HepG2 (cell line): Measurements from ENCODE around the gene SMYD2. TPM values are rescaled to one million over a fixed set of nuclear protein-coding genes. Genes with fewer than 3 reads are reported as not detected.
A peak's percentile ranks its signal among the peaks of the same experiment; 100 is the strongest.

Source experiments
- ATAC-seq: fragments of 200-7000 bp; cut with Tn5 transposase; 3 replicates; pipeline ENCODE4 v1.9.1; 2020; ENCODE audit warnings: mild to moderate bottlenecking, moderate library complexity
- BruUV-seq: library from RNA; stranded (reverse); fragments of 400-500 nt; replicated peaks from 2 replicates; lab custom pipeline; 2021; lab: Mats Ljungman, UMichigan
- CTCF ChIA-PET: fragments of 300-600 bp; formaldehyde crosslinking; extraction: SDS; loops from one replicate; lab custom pipeline; 2021; ENCODE audit warnings: low total read pairs, inconsistent platforms, low intra/inter-chr PET ratio; lab: Yijun Ruan, JAX
- POLR2A ChIA-PET: fragments of 350-600 bp; sonication (Branson Sonifier 250); formaldehyde crosslinking; loops from one replicate; lab custom pipeline; 2020; ENCODE audit warnings: antibody characterized with exemption, inconsistent platforms; lab: Yijun Ruan, JAX
- DNase-seq: peaks from one replicate; pipeline ENCODE4 v3.0.0-alpha.2; 2015; ENCODE audit warnings: low spot score
- FAIRE-seq: peaks from 3 replicates; lab custom pipeline; 2011; peaks lifted over from hg19 to GRCh38; lab: Jason Lieb, UNC
- H2AFZ ChIP-seq: one replicate; pipeline ENCODE4 v1.6.1; 2011; ENCODE audit warnings: low read length, inconsistent platforms
- H3K27ac ChIP-seq: fragments of 300-600 bp; 3 replicates; pipeline ENCODE4 v1.8.0; 2011; ENCODE audit warnings: mixed run types, mild to moderate bottlenecking, mixed read lengths, low read length, inconsistent platforms; ENCODE audit not compliant: insufficient read depth; ENCODE audit errors: extremely low read length
- H3K27me3 ChIP-seq, 2 experiments: fragments of 200-600 bp in 1 of 2; 2 replicates in 1 of 2; 3 replicates in 1 of 2; pipeline versions ENCODE4 v1.6.0 to v1.8.0; 2011; ENCODE audit warnings: low read length in 2 of 2, mild to moderate bottlenecking in 2 of 2, moderate library complexity in 2 of 2, inconsistent platforms in 1 of 2; ENCODE audit not compliant: insufficient read depth in 2 of 2, control insufficient read depth in 1 of 2
- H3K36me3 ChIP-seq, 2 experiments: fragments of 200-600 bp in 1 of 2; replicated peaks in 1 of 2; 2 replicates in 1 of 2; 3 replicates in 1 of 2; pipeline versions ENCODE4 v1.5.1 to v1.8.0; 2011; ENCODE audit warnings: low read length in 2 of 2, inconsistent platforms in 1 of 2; ENCODE audit not compliant: insufficient read depth in 2 of 2, control insufficient read depth in 1 of 2
- H3K4me1 ChIP-seq: 2 replicates; pipeline ENCODE4 v1.5.1; 2012; ENCODE audit warnings: low read length, inconsistent platforms; ENCODE audit not compliant: insufficient read depth
- H3K4me2 ChIP-seq: 2 replicates; pipeline ENCODE4 v1.6.0; 2011; ENCODE audit warnings: low read depth, low read length, inconsistent platforms
- H3K4me3 ChIP-seq, 3 experiments: fragments of 200-600 bp in 1 of 3; sonication (generic), shearing (Covaris generic) in 1 of 3; replicated peaks in 1 of 3; 2 replicates each; pipeline ENCODE4 v1.5.1; 2011 to 2016; ENCODE audit warnings: low read length in 3 of 3, inconsistent platforms in 2 of 3, low read depth in 2 of 3, mild to moderate bottlenecking in 2 of 3, control low read depth in 1 of 3, mixed read lengths in 1 of 3; ENCODE audit not compliant: insufficient read depth in 1 of 3
- H3K79me2 ChIP-seq: one replicate; pipeline ENCODE4 v1.6.1; 2011; ENCODE audit warnings: low read length, inconsistent platforms; ENCODE audit not compliant: insufficient read depth
- H3K9ac ChIP-seq: 2 replicates; pipeline ENCODE4 v1.6.0; 2011; ENCODE audit warnings: mild to moderate bottlenecking, low read depth, low read length, inconsistent platforms; ENCODE audit not compliant: insufficient read depth
- H3K9me3 ChIP-seq: 2 replicates; pipeline ENCODE4 v1.5.1; 2012; ENCODE audit warnings: mild to moderate bottlenecking, low read length
- H4K20me1 ChIP-seq: 2 replicates; pipeline ENCODE4 v1.6.0; 2011; ENCODE audit warnings: inconsistent platforms, mild to moderate bottlenecking, low read length, moderate library complexity; ENCODE audit not compliant: insufficient read depth
- FOXK2 ChIP-seq: fragments of 450-650 bp; IDR thresholded peaks from 2 replicates; pipeline ENCODE4 v1.6.1; 2016
- KAT2B ChIP-seq: fragments of 150-350 bp; IDR thresholded peaks from 2 replicates; pipeline ENCODE4 v1.6.1; 2014; ENCODE audit warnings: low read depth, low read length, borderline replicate concordance
- MLLT10 ChIP-seq: sonication (generic); formaldehyde crosslinking; IDR thresholded peaks from 2 replicates; pipeline ENCODE4 v1.4.0; 2020; ENCODE audit warnings: missing genetic modification reagents
- PCBP2 ChIP-seq: fragments of 200-400 bp; formaldehyde crosslinking; optimal IDR thresholded peaks from 2 replicates; pipeline ENCODE3; 2018; ENCODE audit warnings: low read length, low read depth; ENCODE audit not compliant: poor library complexity, severe bottlenecking
- RARA ChIP-seq: IDR thresholded peaks from 2 replicates; pipeline ENCODE4 v1.6.1; 2016; ENCODE audit warnings: missing genetic modification reagents, missing compliant biosample characterization
- RCOR2 ChIP-seq: IDR thresholded peaks from 2 replicates; pipeline ENCODE4 v1.6.1; 2016; ENCODE audit warnings: missing biosample characterization, missing genetic modification reagents
- TBX3 ChIP-seq: fragments of 450-650 bp; IDR thresholded peaks from 2 replicates; pipeline ENCODE4 v1.6.1; 2017; ENCODE audit warnings: antibody characterized with exemption, mild to moderate bottlenecking, inconsistent platforms, borderline replicate concordance
- ZBTB3 ChIP-seq: sonication (generic); formaldehyde crosslinking; IDR thresholded peaks from 2 replicates; pipeline ENCODE4 v1.4.0; 2020; ENCODE audit warnings: low read depth, mild to moderate bottlenecking, moderate library complexity, missing genetic modification reagents, borderline replicate concordance
- ZBTB38 ChIP-seq: sonication (generic); formaldehyde crosslinking; IDR thresholded peaks from 2 replicates; pipeline ENCODE4 v1.5.1; 2020; ENCODE audit warnings: mild to moderate bottlenecking, missing genetic modification reagents
- WGBS: methylation state at CpG from one replicate; pipeline ENCODE4 v1.1.6; 2017; ENCODE audit warnings: low lambda C conversion rate; 5-methylcytosine and 5-hydroxymethylcytosine counted together
- in situ Hi-C: cut with HindIII; loops from 2 replicates; pipeline ENCODE4 v1.10.0; 2017; ENCODE audit warnings: low pct_unique_long_range_greater_than_20kb; ENCODE audit not compliant: extremely low pct_ligation_motif_present
- intact Hi-C: fragments of 100-400 bp; cut with micrococcal nuclease; formaldehyde crosslinking; loops from one replicate; pipeline ENCODE4 v1.10.0; 2022; ENCODE audit not compliant: unreplicated experiment
- polyA plus RNA-seq, 8 experiments: library from polyadenylated mRNA; depleted of rRNA in 3 of 8; stranded (reverse) in 7 of 8; unstranded in 1 of 8; fragments of >200 nt; fragmentation: Illumina TruSeq in 4 of 8; extraction: Trizol in 4 of 8; gene quantifications; 2 replicates each; pipeline versions ENCODE4 v1.2.1 to v1.2.3, GENCODE V29; 2011 to 2016; ENCODE audit warnings: low read depth in 4 of 8, missing spikeins in 1 of 8, mixed read lengths in 1 of 8; ENCODE audit not compliant: insufficient read depth in 1 of 8
- total RNA-seq, 5 experiments: library from RNA; depleted of rRNA; stranded (reverse); fragments of >200 nt; fragmentation: Illumina TruSeq; extraction: Trizol; gene quantifications; 2 replicates each; pipeline ENCODE4 v1.2.3, GENCODE V29; 2016; ENCODE audit warnings: low read depth in 1 of 5
- TF ChIP-seq, protein P1 (sequence below): IDR thresholded peaks from 2 replicates; pipeline ENCODE4 v1.6.1; 2016; ENCODE audit warnings: control low read depth
- TF ChIP-seq, protein P2 (sequence below): sonication (generic); formaldehyde crosslinking; IDR thresholded peaks from 2 replicates; pipeline ENCODE4 v1.4.0; 2020; ENCODE audit warnings: low read depth, mild to moderate bottlenecking, missing genetic modification reagents
- TF ChIP-seq, protein P3 (sequence below): sonication (generic); formaldehyde crosslinking; conservative IDR thresholded peaks from 2 replicates; pipeline ENCODE4 v1.8.0; 2022; ENCODE audit warnings: mild to moderate bottlenecking, moderate library complexity, missing genetic modification reagents
- TF ChIP-seq, protein P4 (sequence below): sonication (generic); formaldehyde crosslinking; IDR thresholded peaks from 2 replicates; pipeline ENCODE4 v1.5.1; 2020; ENCODE audit warnings: missing genetic modification reagents, mild to moderate bottlenecking, borderline replicate concordance
- TF ChIP-seq, protein P5 (sequence below): sonication (generic); formaldehyde crosslinking; conservative IDR thresholded peaks from 2 replicates; pipeline ENCODE4 v1.4.0; 2020; ENCODE audit warnings: missing genetic modification reagents

The SMYD2 gene
- total and polyA plus RNA-seq, 2 of the 13 experiments (the other 11 are each of a cell fraction or from before 2014, with no cell fraction given) = 72.7 to 139 TPM

DNA sequence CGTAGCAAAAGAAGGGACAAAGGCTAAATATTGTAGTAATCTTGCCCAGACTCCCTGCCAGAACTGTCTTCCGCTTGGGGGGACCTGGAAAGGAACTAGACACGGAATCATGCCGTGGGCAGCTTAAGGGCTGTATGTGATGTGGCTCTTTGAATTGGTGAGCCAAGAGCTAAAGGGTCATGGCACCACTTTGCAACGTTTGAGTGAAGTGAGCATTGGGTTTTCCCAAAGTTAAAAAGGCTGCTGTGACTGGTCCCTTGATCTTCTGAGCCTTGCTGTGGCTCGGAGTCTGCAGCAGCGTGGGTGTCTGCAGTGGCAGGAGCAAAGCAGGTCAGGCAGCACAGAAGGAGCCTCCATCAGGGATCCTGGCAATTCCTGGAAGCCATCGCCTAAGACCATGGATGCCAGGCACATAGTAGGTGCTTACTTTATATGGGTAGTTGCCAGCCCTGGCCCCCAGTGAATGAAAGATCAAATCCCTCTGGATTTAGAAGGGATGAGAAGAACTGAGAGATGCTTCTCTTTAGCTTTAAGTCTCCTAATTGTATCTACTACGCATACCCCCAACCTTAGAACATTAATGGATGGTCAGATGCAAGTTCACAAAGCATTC, 1.8 kb downstream of the SMYD2 start (continued):
- TF ChIP-seq KAT2B = 0 out of 2 replicates have a peak, but pooled peaks have one; percentile 2
- TF ChIP-seq ZBTB38 = peak; percentile 54; the same call in 1 of the 2 replicates
- TF ChIP-seq TBX3 = no peak

DNA sequence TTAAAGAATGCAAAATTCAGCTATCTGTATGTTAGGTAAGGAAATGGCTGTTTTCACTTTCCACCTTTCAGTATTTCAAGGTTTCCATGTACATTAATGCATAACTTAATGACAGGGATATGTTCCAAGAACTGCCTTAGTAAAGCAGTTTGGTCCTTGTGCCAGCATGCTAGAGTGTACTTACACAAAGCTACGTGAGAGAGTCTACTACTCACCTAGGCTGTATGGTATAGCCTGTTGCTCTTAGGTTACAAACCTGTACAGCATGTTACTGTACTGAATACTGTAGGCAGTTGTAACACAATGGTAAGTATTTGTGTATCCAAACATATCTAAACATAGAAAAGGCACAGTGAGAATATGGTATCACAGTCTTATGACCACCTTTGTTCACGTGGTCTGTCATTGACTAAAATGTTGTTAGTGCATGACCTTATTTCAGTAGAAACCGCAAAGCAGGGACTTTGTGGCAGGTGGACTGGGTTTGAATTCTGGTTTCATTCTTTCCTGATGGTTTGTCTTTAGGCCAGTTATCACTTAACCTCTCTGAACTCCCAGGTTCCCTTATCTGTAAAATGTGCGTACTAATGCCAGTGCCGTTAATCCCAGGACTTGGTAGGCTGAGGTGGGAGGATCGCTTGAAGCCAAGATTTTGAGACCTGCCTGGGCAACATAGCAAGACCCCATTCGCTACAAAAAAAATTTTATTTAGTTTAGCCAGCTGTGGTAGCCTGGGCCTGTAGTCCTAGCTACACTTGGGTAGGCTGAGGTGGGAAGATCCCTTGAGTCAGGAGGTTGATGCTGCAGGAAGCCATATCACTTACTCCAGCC, 4.9 kb downstream of the SMYD2 start:
- H3K79me2 ChIP-seq = peaks cover 85% of the 10 kb centered on the region
- CTCF ChIA-PET = no interaction called here
- ATAC-seq (peak; percentile 16; the same call in 1 of the 3 replicates), DNase-seq (no peak), FAIRE-seq (no peak)
- H3K9ac ChIP-seq = peak overlapping the region; percentile 67
- H3K4me2 ChIP-seq = peak overlapping the region; percentile 96
- H3K27me3 ChIP-seq = no peaks in the 10 kb centered on the region; a peak in 1 of 5 replicates
- H3K4me3 ChIP-seq = peak overlapping the region; percentile 1 to 56 (median 46); a peak in 3 of 6 replicates
- 61% methylated on average over 7 of the region's 7 CpGs for WGBS
- BruUV-seq = no TSS peak
- no peaks in the 10 kb centered on the region for H4K20me1 ChIP-seq
- no peak overlapping the region for H2AFZ ChIP-seq
- intact Hi-C loops = loop anchor here (2.0 kb wide), 1 partner anchor 31 kb away; no protein-coding TSS in a partner anchor
- peak overlapping the region; percentile 89 for H3K27ac ChIP-seq
- POLR2A ChIA-PET = interaction anchor here (1.1 to 1.2 kb wide), 2 partner anchors 31 to 42 kb away, joined by 3 to 4 read pairs; no protein-coding TSS in a partner anchor
- in situ Hi-C loops = no loop called here
- H3K9me3 ChIP-seq = no peaks in the 10 kb centered on the region
- H3K4me1 ChIP-seq = peaks cover 71% of the 10 kb centered on the region
- peaks cover 5 to 6% of the 10 kb centered on the region in 2 experiments for H3K36me3 ChIP-seq
- TF ChIP-seq RCOR2 = peak; percentile 49; the same call in 1 of the 2 replicates
- TF ChIP-seq RARA = 0 out of 2 replicates have a peak, but pooled peaks have one; percentile 14
- TF ChIP-seq, protein P1, sequence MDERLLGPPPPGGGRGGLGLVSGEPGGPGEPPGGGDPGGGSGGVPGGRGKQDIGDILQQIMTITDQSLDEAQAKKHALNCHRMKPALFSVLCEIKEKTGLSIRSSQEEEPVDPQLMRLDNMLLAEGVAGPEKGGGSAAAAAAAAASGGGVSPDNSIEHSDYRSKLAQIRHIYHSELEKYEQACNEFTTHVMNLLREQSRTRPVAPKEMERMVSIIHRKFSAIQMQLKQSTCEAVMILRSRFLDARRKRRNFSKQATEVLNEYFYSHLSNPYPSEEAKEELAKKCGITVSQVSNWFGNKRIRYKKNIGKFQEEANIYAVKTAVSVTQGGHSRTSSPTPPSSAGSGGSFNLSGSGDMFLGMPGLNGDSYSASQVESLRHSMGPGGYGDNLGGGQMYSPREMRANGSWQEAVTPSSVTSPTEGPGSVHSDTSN = no peak
- TF ChIP-seq, protein P2, sequence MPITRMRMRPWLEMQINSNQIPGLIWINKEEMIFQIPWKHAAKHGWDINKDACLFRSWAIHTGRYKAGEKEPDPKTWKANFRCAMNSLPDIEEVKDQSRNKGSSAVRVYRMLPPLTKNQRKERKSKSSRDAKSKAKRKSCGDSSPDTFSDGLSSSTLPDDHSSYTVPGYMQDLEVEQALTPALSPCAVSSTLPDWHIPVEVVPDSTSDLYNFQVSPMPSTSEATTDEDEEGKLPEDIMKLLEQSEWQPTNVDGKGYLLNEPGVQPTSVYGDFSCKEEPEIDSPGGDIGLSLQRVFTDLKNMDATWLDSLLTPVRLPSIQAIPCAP = no peak
- TF ChIP-seq, protein P3, sequence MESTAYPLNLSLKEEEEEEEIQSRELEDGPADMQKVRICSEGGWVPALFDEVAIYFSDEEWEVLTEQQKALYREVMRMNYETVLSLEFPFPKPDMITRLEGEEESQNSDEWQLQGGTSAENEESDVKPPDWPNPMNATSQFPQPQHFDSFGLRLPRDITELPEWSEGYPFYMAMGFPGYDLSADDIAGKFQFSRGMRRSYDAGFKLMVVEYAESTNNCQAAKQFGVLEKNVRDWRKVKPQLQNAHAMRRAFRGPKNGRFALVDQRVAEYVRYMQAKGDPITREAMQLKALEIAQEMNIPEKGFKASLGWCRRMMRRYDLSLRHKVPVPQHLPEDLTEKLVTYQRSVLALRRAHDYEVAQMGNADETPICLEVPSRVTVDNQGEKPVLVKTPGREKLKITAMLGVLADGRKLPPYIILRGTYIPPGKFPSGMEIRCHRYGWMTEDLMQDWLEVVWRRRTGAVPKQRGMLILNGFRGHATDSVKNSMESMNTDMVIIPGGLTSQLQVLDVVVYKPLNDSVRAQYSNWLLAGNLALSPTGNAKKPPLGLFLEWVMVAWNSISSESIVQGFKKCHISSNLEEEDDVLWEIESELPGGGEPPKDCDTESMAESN (CRISPR knock-in tag) = no peak
- TF ChIP-seq, protein P4, sequence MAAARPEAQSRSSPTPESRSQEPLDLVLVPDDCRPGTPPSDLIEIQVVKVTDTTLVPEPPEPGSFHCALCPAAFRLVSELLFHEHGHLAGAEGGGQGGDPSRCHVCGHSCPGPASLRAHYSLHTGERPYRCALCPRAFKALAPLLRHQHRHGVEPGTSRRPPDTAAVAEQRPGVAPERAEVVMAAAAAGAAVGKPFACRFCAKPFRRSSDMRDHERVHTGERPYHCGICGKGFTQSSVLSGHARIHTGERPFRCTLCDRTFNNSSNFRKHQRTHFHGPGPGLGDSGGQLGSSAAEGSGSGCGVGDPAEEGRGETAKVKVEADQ (CRISPR knock-in tag) = no peak
- TF ChIP-seq, protein P5, sequence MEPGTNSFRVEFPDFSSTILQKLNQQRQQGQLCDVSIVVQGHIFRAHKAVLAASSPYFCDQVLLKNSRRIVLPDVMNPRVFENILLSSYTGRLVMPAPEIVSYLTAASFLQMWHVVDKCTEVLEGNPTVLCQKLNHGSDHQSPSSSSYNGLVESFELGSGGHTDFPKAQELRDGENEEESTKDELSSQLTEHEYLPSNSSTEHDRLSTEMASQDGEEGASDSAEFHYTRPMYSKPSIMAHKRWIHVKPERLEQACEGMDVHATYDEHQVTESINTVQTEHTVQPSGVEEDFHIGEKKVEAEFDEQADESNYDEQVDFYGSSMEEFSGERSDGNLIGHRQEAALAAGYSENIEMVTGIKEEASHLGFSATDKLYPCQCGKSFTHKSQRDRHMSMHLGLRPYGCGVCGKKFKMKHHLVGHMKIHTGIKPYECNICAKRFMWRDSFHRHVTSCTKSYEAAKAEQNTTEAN (CRISPR knock-in tag) = no peak
- TF ChIP-seq FOXK2 = no peak
- TF ChIP-seq ZBTB38 = peak; percentile 72; the same call in 1 of the 2 replicates
- no peak for TF ChIP-seq PCBP2
- TF ChIP-seq ZBTB3 (CRISPR knock-in tag) = 0 out of 2 replicates have a peak, but pooled peaks have one; percentile 10
- no peak for TF ChIP-seq MLLT10 (CRISPR knock-in tag)
